ENCODE measurements around the gene SERPINA5. TPM values are rescaled to one million over a fixed set of nuclear protein-coding genes. Genes with fewer than 3 reads are reported as not detected.
"Not testable (repeated sequence)": the region's sequence is repeated elsewhere in the genome, so short reads cannot be mapped to it uniquely, and the experiment has no call there.

The SERPINA5 gene
- total RNA-seq, 1 donor from 2014 or later: 1.9 TPM

- DNase-seq (ENCODE audit: low read depth): no peak
- Histone ChIP-seq H3K36me3 (ENCODE audit: control insufficient read depth, insufficient read depth, low read length) (no peaks in the 10 kb centered on the region), H3K4me3 (ENCODE audit: low read depth, low read length) (no peak overlapping the region), H3K27me3 (ENCODE audit: control insufficient read depth, insufficient read depth, low read length) (no peaks in the 10 kb centered on the region)
- TF ChIP-seq, protein P1, sequence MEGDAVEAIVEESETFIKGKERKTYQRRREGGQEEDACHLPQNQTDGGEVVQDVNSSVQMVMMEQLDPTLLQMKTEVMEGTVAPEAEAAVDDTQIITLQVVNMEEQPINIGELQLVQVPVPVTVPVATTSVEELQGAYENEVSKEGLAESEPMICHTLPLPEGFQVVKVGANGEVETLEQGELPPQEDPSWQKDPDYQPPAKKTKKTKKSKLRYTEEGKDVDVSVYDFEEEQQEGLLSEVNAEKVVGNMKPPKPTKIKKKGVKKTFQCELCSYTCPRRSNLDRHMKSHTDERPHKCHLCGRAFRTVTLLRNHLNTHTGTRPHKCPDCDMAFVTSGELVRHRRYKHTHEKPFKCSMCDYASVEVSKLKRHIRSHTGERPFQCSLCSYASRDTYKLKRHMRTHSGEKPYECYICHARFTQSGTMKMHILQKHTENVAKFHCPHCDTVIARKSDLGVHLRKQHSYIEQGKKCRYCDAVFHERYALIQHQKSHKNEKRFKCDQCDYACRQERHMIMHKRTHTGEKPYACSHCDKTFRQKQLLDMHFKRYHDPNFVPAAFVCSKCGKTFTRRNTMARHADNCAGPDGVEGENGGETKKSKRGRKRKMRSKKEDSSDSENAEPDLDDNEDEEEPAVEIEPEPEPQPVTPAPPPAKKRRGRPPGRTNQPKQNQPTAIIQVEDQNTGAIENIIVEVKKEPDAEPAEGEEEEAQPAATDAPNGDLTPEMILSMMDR (IDR thresholded peaks at IDR 0.05; ENCODE audit: insufficient read depth, low read length, poor library complexity, severe bottlenecking): no peak
These were observed 53.9 kb downstream of the SERPINA5 start for GRCh38 chr14:94635154-94635553.

GRCh38 chr14:94636744-94637412 is 55.7 kb downstream of the SERPINA5 start:
- H3K4me3 ChIP-seq (ENCODE audit: low read depth, low read length): no peak overlapping the region
- H3K27me3 ChIP-seq (ENCODE audit: control insufficient read depth, insufficient read depth, low read length): no peaks in the 10 kb centered on the region
- no peak for DNase-seq (ENCODE audit: low read depth)
- TF ChIP-seq, protein P1 (IDR thresholded peaks at IDR 0.05; ENCODE audit: insufficient read depth, low read length, poor library complexity, severe bottlenecking): no peak
- H3K36me3 ChIP-seq (ENCODE audit: control insufficient read depth, insufficient read depth, low read length): no peaks in the 10 kb centered on the region

- H3K4me3 ChIP-seq (ENCODE audit: low read depth, low read length); H3K36me3 ChIP-seq (ENCODE audit: control insufficient read depth, insufficient read depth, low read length); H3K27me3 ChIP-seq (ENCODE audit: control insufficient read depth, insufficient read depth, low read length): not testable (repeated sequence)
These were observed 56.6 kb downstream of the SERPINA5 start for GRCh38 chr14:94637814-94638213.

DNA sequence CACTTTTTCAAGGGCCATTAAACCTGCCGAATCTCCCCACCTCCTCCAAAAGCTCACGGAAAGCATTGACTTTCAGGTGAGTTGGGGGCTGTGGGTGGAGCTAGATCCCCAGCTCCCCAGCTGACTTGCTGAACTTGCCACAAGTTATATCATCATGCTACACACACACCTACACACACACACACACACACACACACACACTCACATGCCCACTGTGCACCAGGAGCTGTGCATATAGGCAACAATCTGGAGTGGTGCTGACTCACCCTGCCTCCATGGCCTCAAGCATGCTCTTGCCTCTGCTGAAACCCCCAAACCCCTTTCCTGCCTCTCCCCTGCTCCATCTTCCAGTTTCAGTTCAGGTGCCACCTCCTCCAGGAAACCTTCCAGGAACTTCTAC is 57.1 kb downstream of the SERPINA5 start:
- Histone ChIP-seq H3K27me3 (ENCODE audit: control insufficient read depth, insufficient read depth, low read length) (no peaks in the 10 kb centered on the region), H3K4me3 (ENCODE audit: low read depth, low read length) (no peak overlapping the region), H3K36me3 (ENCODE audit: control insufficient read depth, insufficient read depth, low read length) (no peaks in the 10 kb centered on the region)
- TF ChIP-seq, protein P1 (IDR thresholded peaks at IDR 0.05; ENCODE audit: insufficient read depth, low read length, poor library complexity, severe bottlenecking): no peak
- no peak for DNase-seq (ENCODE audit: low read depth)

More at GRCh38 chr14:94637814-94638213, 56.6 kb downstream of the SERPINA5 start:
- DNase-seq (ENCODE audit: low read depth): not testable (repeated sequence)

DNA sequence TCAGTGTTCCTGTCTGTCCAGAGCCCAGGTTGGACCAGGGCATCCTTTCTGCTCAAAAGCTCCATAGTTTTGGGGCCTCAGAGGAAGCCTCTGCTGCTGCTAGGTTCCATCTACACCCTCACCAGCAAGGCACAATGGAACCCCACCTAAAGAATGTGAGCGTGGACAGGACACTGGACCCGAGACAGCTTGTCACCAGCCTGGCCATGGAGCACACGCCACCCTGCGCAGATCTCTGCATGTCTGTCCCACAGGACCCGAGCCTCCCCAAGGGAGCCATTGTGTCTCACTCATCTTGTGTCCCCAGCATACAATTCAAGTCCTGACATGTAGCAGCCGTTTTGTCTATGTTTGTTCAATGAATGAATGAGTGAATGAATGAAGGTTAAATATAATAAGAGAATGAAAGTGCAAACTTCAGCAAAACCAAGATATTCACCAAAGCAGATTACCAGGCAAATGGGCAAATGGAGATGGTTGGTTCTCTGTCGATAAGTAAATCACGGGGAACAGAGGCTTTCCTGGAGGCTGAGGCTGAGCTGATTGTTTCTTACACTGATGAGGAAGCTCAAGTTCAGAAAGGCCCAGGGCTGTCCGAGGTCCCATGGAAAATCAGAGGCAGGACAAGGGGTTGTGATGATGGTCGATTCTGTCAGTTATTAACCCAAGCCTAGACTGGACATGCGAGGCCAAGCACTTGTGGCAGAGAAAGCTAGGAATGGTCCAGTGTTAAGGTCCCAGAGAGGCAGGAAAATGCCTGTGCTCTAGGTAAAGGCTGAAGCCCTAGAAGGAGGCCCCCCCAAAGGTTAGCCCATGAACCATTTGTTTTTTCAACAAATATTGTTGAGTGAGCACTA is 58.0 kb downstream of the SERPINA5 start:
- Histone ChIP-seq H3K4me3 (ENCODE audit: low read depth, low read length) (no peak overlapping the region), H3K27me3 (ENCODE audit: control insufficient read depth, insufficient read depth, low read length) (no peaks in the 10 kb centered on the region), H3K36me3 (ENCODE audit: control insufficient read depth, insufficient read depth, low read length) (no peaks in the 10 kb centered on the region)
- DNase-seq (ENCODE audit: low read depth): no peak
- TF ChIP-seq, protein P1 (IDR thresholded peaks at IDR 0.05; ENCODE audit: insufficient read depth, low read length, poor library complexity, severe bottlenecking): no peak

All from kidney epithelial cell (primary cell).